SW480 (cell line): ENCODE data around the gene WDR5B.
"Not testable (repeated sequence)": the region's sequence is repeated elsewhere in the genome, so short reads cannot be mapped to it uniquely, and the experiment has no call there.

Experiments
- DNase-seq: peaks from one replicate; pipeline ENCODE4 v3.0.0-alpha.2; 2016; ENCODE audit warnings: low spot score

The WDR5B gene

GRCh38 chr3:122415762-122416654 lies at the start of gene WDR5B:
WDR5B (minus strand) TSS chr3:122416062; CDS start chr3:122415528, 534 bp downstream.
- peak; percentile 96 for DNase-seq

GRCh38 chr3:122464659-122465058 lies 48.8 kb upstream of the WDR5B start:
- no peak for DNase-seq

- no peak for DNase-seq
Observed at GRCh38 chr3:122462406-122462805, 46.5 kb upstream of the WDR5B start.

- no peak for DNase-seq
Observed at GRCh38 chr3:122461806-122462205, 45.9 kb upstream of the WDR5B start.

- peak; percentile 29 for DNase-seq
Observed at GRCh38 chr3:122458992-122459391, 43.1 kb upstream of the WDR5B start.

DNA sequence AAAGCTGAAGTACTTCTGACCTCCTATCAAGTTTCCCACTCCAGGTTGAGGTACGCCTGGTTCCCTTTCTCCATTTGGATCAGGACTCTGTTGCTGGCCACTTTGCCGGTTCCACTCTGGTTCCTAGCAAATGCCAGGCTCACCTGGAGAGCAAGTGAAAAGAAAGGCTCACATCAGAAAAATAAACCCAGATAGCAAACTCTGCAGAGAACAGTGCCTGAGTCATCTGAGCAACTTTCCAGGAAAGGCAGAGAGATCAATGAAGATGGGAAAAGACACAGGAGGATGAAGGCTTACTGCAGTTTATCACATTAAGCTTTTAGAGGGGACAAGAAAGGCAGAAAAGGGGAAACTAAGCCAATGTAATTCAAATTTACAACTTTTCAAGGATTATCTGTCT lies 41.8 kb upstream of the WDR5B start:
- DNase-seq, result no peak

- DNase-seq, result no peak
Observed at GRCh38 chr3:122456074-122456473, 40.2 kb upstream of the WDR5B start.

- DNase-seq, result no peak
Observed at GRCh38 chr3:122451371-122451770, 35.5 kb upstream of the WDR5B start.

DNA sequence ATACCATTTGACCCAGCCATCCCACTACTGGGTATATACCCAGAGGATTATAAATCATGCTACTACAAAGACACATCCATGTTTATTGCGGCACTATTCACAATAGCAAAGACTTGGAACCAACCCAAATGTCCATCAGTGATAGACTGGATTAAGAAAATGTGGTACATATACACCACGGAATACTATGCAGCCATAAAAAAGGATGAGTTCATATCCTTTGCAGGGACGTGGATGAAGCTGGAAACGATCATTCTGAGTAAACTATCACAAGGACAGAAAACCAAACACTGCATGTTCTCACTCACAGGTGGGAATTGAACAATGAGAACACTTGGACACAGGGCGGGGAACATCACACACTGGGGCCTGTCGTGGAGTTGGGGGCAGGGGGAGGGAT lies 32.4 kb upstream of the WDR5B start:
- DNase-seq, result not testable (repeated sequence)

DNA sequence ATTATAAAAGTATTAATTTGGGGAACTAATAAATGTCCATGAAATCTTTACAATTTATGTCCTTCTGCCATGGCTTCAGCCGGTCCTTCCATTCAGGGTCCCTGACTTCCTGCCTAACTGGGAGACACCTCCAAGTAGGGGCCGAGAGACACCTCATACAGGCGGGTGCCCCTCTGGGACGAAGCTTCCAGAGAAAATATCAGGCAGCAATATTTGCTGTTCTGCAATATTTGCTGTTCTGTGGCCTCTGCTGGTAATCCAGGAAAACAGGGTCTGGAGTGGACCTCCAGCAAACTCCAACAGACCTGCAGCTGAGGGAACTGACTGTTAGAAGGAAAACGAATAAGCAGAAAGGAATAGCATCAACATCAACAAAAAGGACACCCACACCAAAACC lies 28.6 kb upstream of the WDR5B start:
- not testable (repeated sequence) for DNase-seq

DNA sequence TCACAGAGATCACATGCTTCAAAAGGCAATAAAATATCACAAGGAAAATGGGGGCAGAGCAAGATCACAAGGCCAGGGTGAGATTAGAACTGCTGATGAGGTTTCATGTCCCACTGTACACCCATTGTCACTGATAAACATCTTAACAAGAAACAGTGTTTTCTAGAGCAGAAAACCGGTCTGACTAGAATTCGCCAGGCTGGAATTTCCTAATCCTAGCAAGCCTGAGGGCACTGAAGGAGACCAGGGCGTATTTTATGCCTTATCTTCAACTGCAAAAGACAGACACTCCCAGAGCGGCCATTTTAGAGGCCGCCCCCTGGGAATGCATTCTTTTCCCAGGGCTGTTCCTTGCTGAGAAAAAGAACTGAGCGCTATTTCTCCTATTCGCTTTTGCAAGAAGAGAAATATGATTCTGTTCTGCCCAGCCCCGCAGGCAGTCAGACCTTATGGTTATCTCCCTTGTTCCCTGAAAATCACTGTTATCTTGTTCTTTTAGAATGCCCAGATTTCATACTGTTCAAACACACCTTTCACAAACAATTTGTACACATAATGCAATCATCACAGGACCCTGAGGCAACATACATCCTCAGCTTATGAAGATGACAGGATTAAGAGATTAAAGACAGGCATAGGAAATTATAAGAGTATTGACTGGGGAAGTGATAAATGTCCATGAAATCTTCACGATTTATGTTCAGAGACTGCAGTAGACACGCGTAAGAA lies 28.1 kb upstream of the WDR5B start:
- DNase-seq, result not testable (repeated sequence)

- no peak for DNase-seq
Observed at GRCh38 chr3:122443090-122443489, 27.2 kb upstream of the WDR5B start.

GRCh38 chr3:122435950-122436349 lies 20.1 kb upstream of the WDR5B start:
- no peak for DNase-seq

- no peak for DNase-seq
Observed at GRCh38 chr3:122430371-122430770, 14.5 kb upstream of the WDR5B start.

DNA sequence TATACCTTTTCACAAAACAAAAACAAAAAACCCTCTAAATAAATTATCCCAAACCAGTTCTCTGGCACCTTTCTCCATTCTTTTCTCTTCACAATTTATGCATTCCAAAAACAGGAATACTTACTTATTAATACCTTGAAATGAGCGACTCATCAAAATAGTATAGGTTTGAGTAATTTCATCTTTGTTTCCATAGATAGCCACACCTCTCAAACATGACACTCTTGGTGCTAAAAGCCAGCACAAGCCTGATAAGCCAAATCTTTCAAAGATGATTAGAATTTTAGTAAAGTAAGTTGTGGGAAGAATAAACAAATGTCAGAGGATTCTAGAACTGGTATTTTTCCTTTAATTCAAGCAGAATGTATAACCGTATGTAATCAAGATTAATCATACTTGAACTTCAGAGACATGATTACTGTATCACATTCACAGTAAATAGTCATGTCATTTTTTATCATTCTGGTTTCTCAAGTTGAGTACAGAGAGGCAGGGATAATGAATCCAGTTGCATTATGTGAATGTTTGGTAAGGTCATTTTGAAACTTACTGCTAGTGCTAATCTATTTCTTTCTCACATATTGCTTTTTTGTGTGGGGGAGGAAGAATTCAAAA lies 12.1 kb upstream of the WDR5B start:
- DNase-seq, result no peak

- no peak for DNase-seq
Observed at GRCh38 chr3:122421836-122422235, 6.0 kb upstream of the WDR5B start.

GRCh38 chr3:122421101-122421500 lies 5.2 kb upstream of the WDR5B start:
- DNase-seq, result no peak

DNA sequence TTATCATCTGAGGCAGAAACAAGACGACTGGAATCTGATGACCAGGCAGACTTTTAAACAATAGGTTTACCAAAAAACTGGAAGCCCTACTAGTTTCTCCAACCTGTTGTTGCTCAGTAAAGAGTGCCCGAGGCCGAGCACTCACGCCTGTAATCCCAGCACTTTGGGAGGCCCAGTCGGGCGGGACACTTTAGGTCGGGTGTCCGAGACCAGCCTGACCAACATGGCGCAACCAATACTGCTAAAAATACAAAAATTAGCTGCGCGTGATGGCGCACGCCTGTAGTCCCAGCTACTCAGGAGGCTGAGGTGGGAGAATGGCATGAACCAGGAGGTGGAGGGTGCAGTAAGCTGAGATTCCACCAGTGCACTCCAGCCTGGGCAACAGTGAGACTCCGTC lies 1.1 kb upstream of the WDR5B start:
- DNase-seq, result no peak

DNA sequence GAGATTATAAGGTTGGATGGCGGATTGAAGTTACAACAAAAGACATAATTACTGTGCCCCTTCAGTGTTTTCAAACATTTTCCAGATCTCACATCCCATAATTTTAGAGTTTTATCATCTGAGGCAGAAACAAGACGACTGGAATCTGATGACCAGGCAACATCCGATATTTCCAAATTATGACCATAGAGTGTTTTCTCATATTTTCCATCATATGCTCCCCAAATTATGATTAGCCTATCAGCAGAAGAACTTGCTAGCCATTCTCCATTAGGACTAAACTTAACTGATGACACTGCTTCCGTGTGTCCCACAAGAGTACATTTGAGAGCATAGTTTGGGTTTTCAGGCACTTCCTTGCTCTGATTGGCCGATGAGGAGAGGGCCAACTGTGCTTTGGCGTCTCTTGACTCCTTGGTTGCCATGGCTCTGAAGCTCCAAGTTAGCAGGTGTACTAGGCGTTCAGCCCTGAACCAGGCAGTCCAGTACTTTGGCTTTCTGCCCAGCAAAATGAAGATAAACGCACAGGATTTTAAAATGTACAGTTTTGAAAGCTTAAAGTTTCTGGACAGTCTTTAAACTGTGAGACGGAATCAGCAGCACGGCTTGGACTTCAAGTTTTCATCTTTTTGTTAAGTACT lies 638 bp downstream of the WDR5B start:
- DNase-seq, result peak; percentile 48

GRCh38 chr3:122414391-122414790 lies 1.5 kb downstream of the WDR5B start:
- no peak for DNase-seq

DNA sequence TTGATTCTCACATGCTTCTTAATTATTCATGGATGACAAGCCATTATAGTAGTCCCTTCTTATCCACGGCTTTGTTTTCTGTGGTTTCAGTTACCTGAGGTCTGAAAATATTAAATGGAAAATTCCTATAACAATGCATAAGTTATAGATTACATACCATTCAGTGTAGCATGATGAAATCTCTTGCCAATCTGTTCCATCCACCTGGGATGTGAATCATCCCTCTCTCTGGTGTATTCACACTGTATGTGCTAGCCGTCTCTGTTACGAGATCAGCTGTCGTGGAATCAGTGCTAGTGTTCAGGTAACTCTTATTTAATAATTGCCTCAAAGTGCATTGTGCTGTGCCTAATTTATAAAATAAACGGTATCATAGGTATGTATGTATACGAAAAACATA lies 5.2 kb downstream of the WDR5B start:
- DNase-seq, result peak; percentile 65

DNA sequence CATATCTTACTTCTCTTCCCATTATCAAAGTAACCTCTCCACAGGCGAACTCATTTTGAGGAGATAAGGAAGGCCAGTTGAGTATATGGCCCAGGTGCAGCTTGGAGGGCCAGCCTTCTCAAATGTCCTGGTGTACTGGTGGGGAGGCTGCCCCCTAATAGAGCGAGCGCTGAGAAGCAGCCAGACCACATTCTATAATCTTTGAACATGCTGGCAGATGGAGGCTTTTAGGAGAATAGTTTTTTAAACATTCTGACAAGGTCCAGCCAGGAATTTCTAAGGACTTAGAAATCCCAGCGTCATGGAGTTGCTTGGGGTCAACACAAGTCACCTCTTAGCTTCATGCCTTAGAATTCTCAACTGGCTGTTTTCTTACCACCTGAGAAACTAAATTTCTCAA lies 5.8 kb downstream of the WDR5B start:
- no peak for DNase-seq
